ENCODE measurements around the gene BBOX1. TPM values are rescaled to one million over a fixed set of nuclear protein-coding genes. Genes with fewer than 3 reads are reported as not detected.

BBOX1 gene
- total and polyA plus RNA-seq, 2 of the 8 experiments (the other 6 are each of a cell fraction or from before 2014, with no cell fraction given): not detected

- 95% methylated on average over 2 of the region's 2 CpGs; no CpG with 5 or more reads in 1 of the 2 experiments for WGBS, 2 experiments (ENCODE audit: extremely low coverage in 1 of 2, insufficient coverage in 1 of 2, insufficient read length in 1 of 2, insufficient replicate concordance in 2 of 2, low coverage in 1 of 2, low lambda C conversion rate in 2 of 2, missing lambda C conversion rate in 1 of 2)
- Histone ChIP-seq H2BK20ac (ENCODE audit: low read length) (no peak overlapping the region), H2BK15ac (ENCODE audit: low read length) (no peak overlapping the region), H2BK120ac (replicated peaks; ENCODE audit: low read depth, low read length) (no peak overlapping the region), H4K5ac (ENCODE audit: insufficient read length, low read depth, low read length) (no peak overlapping the region), H2AFZ (ENCODE audit: low read length) (no peak overlapping the region), H3K56ac (replicated peaks; ENCODE audit: insufficient read length, low read depth, low read length) (no peak overlapping the region), H3K9me3 (ENCODE audit: insufficient read depth in 2 of 2, low read depth in 1 of 2, low read length in 1 of 2) (no peaks in the 10 kb centered on the region), H3K27me3 (replicated peaks in 1 of 4; ENCODE audit: control insufficient read depth in 3 of 4, extremely low read depth in 1 of 4, insufficient read depth in 3 of 4, low read length in 3 of 4) (no peaks in the 10 kb centered on the region), H3K4me1 (replicated peaks in 1 of 4; ENCODE audit: control insufficient read depth in 3 of 4, insufficient read depth in 4 of 4, low read length in 3 of 4) (no peaks in the 10 kb centered on the region), H3K18ac (ENCODE audit: extremely low read depth, low read length) (no peak overlapping the region), H3K4me2 (ENCODE audit: insufficient read depth in 1 of 2, low read depth in 2 of 2, low read length in 2 of 2) (no peak overlapping the region), H3K23me2 (ENCODE audit: low read depth, low read length) (no peaks in the 10 kb centered on the region; the same call in 1 of the 2 replicates), H2BK12ac (ENCODE audit: low read depth, low read length) (no peak overlapping the region), H3K79me2 (ENCODE audit: control insufficient read depth in 1 of 2, insufficient read depth in 2 of 2, low read length in 2 of 2) (no peaks in the 10 kb centered on the region), H3K9ac (replicated peaks in 1 of 4; ENCODE audit: extremely low read depth in 1 of 4, low read depth in 3 of 4, low read length in 3 of 4) (no peak overlapping the region), H4K8ac (ENCODE audit: extremely low read depth, insufficient read depth, low read length) (no peak overlapping the region), H2AK5ac (ENCODE audit: low read depth, low read length) (no peak overlapping the region), H3K79me1 (ENCODE audit: low read depth, low read length) (no peaks in the 10 kb centered on the region), H4K20me1 (replicated peaks in 1 of 2; ENCODE audit: control insufficient read depth in 1 of 2, insufficient read depth in 2 of 2, low read length in 2 of 2) (no peaks in the 10 kb centered on the region), H3K36me3 (ENCODE audit: control insufficient read depth in 2 of 4, insufficient read depth in 4 of 4, low read length in 3 of 4) (no peaks in the 10 kb centered on the region), H3K4ac (replicated peaks; ENCODE audit: insufficient read length, low read depth, low read length) (no peak overlapping the region), H3K4me3 (ENCODE audit: extremely low read depth in 1 of 4, insufficient read depth in 2 of 4, low read depth in 3 of 4, low read length in 4 of 4) (no peak overlapping the region), H3K14ac (ENCODE audit: insufficient read length) (no peak overlapping the region), H3K23ac (ENCODE audit: insufficient read length) (no peak overlapping the region), H3K27ac (ENCODE audit: low read depth, low read length) (no peak overlapping the region), H4K91ac (replicated peaks; ENCODE audit: insufficient read length, low read length) (no peak overlapping the region), H2BK5ac (ENCODE audit: low read depth, low read length) (no peak overlapping the region)
- DNase-seq (ENCODE audit: low read depth in 1 of 2, low spot score in 2 of 2) (no peak), FAIRE-seq (no peak)
- ChIA-PET CTCF (ENCODE audit: partially characterized antibody) (no interaction called here), POLR2A (ENCODE audit: partially characterized antibody) (no interaction called here)
- no peak for TF ChIP-seq CTBP2 (IDR thresholded peaks at IDR 0.05; ENCODE audit: borderline replicate concordance, insufficient read depth, insufficient read length, low read length)
These were observed 77.8 kb downstream of the BBOX1 start for GRCh38 chr11:27118371-27118770.

Measured in H1 (cell line).